Liver (tissue), 3 donors: Measurements from ENCODE around the gene CDK8.

Experiments
- JUND ChIP-seq, 2 donors: IDR thresholded peaks; 2 replicates each; pipeline ENCODE4 v1.6.1; 2016; ENCODE audit warnings: antibody characterized with exemption in 2 of 2
- REST ChIP-seq: IDR thresholded peaks from 2 replicates; pipeline ENCODE4 v1.6.1; 2016; ENCODE audit warnings: antibody characterized with exemption, mild to moderate bottlenecking
- SP1 ChIP-seq: IDR thresholded peaks from 2 replicates; pipeline ENCODE4 v1.6.1; 2018; ENCODE audit warnings: antibody characterized with exemption, mild to moderate bottlenecking
- TF ChIP-seq, protein P1 (sequence below): fragments of 150-350 bp; IDR thresholded peaks from 2 replicates; pipeline ENCODE4 v1.5.1; 2017; ENCODE audit warnings: improper control_type of control experiment, low read depth, low read length; ENCODE audit not compliant: missing input control
- donor health status: healthy.
- donor health status: healthy.

DNA sequence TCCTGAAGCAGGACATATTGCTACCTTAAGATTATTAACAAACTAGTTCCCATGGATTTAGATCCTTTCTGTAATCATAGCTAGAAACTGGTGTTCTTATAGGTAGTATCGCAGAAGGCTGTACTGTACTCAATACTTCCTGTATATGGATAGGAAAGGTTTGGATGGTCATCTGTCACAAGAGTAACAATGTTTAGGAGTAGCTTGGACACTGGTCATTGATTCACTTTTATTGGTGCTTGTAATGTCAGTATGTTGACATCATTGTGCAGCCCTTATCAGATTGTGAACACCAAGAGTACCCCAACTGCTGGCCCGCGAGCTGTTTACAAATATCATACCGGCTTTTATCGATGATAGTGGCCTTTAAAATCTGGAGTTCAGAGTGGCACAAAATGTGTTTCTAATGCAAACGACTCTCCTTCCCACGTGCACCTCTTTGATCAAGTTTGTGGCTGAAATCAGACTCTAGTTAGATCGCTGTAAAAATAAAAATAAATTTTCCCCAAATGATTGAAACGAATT, 605 bp upstream of the CDK8 start:
- no peak for TF ChIP-seq JUND (IDR thresholded peaks at IDR 0.05)
- TF ChIP-seq REST: no peak
- TF ChIP-seq, protein P1, sequence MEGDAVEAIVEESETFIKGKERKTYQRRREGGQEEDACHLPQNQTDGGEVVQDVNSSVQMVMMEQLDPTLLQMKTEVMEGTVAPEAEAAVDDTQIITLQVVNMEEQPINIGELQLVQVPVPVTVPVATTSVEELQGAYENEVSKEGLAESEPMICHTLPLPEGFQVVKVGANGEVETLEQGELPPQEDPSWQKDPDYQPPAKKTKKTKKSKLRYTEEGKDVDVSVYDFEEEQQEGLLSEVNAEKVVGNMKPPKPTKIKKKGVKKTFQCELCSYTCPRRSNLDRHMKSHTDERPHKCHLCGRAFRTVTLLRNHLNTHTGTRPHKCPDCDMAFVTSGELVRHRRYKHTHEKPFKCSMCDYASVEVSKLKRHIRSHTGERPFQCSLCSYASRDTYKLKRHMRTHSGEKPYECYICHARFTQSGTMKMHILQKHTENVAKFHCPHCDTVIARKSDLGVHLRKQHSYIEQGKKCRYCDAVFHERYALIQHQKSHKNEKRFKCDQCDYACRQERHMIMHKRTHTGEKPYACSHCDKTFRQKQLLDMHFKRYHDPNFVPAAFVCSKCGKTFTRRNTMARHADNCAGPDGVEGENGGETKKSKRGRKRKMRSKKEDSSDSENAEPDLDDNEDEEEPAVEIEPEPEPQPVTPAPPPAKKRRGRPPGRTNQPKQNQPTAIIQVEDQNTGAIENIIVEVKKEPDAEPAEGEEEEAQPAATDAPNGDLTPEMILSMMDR: no peak
- no peak for TF ChIP-seq SP1
